Cardiac fibroblast (primary cell): ENCODE measurements around the gene LRIG1.

ENCODE experiments used
- DNase-seq, 2 donors: peaks; one replicate each; pipeline versions ENCODE4 v3.0.0 to v3.0.0-alpha.2; 2010; ENCODE audit warnings: low read depth in 2 of 2
- H3K4me3 ChIP-seq, 2 donors: replicated peaks in 1 of 2; 1 replicate in 1 of 2; 2 replicates in 1 of 2; pipeline ENCODE4 v1.5.1; 2011; ENCODE audit warnings: low read depth in 2 of 2, low read length in 2 of 2, mild to moderate bottlenecking in 2 of 2, moderate library complexity in 1 of 2
- CTCF ChIP-seq: IDR thresholded peaks from one replicate; pipeline ENCODE4 v1.5.1; 2011; ENCODE audit warnings: low read depth, mild to moderate bottlenecking, low read length, inconsistent platforms

The LRIG1 gene

GRCh38 chr3:66362541-66362941, 138.3 kb downstream of the LRIG1 start:
- peak; percentile 42 to 69 for DNase-seq
- no peak overlapping the region for H3K4me3 ChIP-seq
- TF ChIP-seq CTCF, result no peak

GRCh38 chr3:66361356-66361755, 139.5 kb downstream of the LRIG1 start:
- H3K4me3 ChIP-seq, result no peak overlapping the region

GRCh38 chr3:66355997-66356396, 144.8 kb downstream of the LRIG1 start:
- TF ChIP-seq CTCF, result no peak
- no peak overlapping the region for H3K4me3 ChIP-seq
- DNase-seq, result no peak

More at GRCh38 chr3:66361356-66361755, 139.5 kb downstream of the LRIG1 start:
- TF ChIP-seq CTCF, result no peak
- DNase-seq, result no peak

- H3K4me3 ChIP-seq, result no peak overlapping the region
- no peak for DNase-seq
- TF ChIP-seq CTCF, result no peak
These were observed 145.4 kb downstream of the LRIG1 start for GRCh38 chr3:66355394-66355793.

- no peak for DNase-seq
- TF ChIP-seq CTCF, result no peak
- H3K4me3 ChIP-seq, result no peak overlapping the region
These were observed 146.8 kb downstream of the LRIG1 start for GRCh38 chr3:66354001-66354400.

- H3K4me3 ChIP-seq, result no peak overlapping the region
- DNase-seq, result peak; percentile 41 to 74
- no peak for TF ChIP-seq CTCF
These were observed 147.3 kb downstream of the LRIG1 start for GRCh38 chr3:66353530-66353929.

- TF ChIP-seq CTCF, result no peak
- no peak for DNase-seq
- no peak overlapping the region for H3K4me3 ChIP-seq
These were observed 147.8 kb downstream of the LRIG1 start for GRCh38 chr3:66353039-66353438.
